DMS153 treated with DMSO at 0.1 percent for 48 hours (cell line): ENCODE data around the gene PDLIM5.
"Not testable (repeated sequence)": the region's sequence is repeated elsewhere in the genome, so short reads cannot be mapped to it uniquely, and the experiment has no call there.

ENCODE experiments used
- DNase-seq: peaks from one replicate; lab custom pipeline; 2025; ENCODE audit not compliant: unreplicated experiment; lab: John Stamatoyannopoulos, UW

The PDLIM5 gene

DNA sequence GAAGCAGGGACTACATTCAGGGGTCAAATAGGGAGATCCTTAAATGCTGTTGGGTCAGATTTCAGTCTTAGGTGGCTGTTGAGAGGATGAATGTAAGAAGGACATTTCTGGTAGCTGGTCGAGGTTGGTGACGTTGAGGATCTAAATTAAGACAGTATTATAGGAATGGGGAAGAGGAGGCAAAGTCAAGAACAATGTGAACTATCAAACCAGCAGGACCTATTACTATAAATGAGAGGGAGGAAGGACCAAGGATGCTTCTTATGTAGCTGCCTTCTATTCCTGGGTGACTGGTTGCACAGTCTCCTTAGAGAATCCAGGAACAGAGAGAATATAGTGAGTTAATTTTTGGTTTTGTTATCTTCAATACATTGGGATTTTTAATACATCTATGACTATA lies 187.6 kb downstream of the PDLIM5 start:
- DNase-seq, result no peak

DNA sequence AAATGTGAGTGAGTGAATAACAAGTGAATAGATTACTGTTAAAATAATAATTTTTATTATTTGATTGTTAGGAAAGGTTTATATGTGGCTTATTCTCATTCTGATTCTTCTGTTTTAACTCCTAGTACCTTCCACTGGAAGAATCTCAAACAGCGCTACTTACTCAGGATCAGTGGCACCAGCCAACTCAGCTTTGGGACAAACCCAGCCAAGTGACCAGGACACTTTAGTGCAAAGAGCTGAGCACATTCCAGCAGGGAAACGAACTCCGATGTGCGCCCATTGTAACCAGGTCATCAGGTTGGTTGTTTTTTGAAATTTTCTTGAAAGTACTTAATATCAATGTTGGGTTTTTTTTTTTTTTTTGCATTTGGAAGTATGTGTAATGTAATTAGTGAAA lies 188.4 kb downstream of the PDLIM5 start:
- no peak for DNase-seq

DNA sequence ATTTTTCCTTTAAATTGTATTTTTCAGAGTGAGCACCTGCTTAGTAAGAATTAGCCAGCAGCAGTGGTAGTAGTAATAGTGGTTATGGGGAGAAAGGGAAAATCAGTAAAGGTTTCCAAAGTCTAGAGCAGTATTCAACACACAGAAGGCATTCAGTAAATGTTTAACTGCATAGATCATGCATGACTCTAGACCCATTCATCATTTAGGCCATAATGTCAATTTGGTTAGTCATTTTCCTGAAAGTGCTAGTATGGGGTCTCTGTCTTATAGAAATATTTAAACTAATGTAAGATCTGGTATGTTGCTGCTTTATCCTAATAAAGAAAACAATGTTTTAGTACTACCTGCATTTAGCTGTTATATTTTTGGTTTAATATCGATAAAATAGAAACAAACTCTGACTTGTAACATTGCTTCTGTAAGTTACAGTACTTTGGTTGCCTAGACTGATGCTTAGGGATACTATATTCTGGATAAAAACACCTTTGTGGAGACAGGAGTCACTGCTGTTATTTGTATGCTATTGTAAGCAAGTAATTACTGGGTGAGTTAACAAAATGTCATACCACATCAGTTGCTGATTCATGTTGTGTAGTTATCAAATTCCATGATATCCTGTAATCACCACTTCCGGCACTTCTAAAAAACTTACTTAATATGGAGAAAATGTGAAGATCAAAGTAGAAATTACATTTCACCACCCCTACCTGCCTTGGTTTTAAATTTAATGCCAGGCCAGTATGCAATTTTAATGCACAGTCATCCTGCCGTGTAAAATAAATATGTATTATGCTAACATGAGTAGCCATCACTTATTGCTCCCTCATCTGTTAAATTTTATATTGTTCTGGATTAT lies 190.2 kb downstream of the PDLIM5 start:
- DNase-seq, result no peak

DNA sequence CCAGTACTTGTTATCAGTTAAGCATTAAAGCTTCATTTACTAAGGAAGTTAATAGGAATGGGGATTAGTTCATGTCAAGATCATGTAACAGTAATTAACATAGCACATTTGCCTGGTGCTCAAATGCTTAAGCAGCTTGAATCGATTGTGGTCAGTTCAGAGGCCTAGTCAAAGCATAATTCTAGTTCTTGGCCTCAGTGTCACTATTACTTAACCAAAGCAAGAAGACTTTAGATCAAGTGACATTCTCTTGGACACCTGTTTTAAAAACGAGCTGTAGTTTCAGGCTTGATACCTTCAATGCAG lies 190.8 kb downstream of the PDLIM5 start:
- no peak for DNase-seq

DNA sequence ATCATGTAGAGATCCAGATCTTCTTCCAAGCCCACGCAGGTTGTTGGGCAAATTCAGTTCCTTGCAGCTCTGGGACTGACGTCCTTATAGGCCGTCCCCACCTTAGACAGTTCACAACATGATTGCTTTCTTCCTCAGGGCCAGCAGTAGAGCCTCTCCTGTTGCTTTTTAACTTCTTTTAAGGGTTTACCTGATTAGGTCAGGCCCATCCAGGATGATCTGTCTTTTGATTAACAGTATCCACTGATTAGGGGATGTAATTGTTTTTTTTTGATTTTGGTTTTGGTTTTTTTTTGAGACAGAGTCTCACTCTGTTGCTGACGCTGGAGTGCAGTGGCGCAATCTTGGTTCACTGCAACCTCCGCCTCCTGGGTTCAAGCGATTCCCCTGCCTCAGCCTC lies 197.0 kb downstream of the PDLIM5 start:
- DNase-seq, result no peak

DNA sequence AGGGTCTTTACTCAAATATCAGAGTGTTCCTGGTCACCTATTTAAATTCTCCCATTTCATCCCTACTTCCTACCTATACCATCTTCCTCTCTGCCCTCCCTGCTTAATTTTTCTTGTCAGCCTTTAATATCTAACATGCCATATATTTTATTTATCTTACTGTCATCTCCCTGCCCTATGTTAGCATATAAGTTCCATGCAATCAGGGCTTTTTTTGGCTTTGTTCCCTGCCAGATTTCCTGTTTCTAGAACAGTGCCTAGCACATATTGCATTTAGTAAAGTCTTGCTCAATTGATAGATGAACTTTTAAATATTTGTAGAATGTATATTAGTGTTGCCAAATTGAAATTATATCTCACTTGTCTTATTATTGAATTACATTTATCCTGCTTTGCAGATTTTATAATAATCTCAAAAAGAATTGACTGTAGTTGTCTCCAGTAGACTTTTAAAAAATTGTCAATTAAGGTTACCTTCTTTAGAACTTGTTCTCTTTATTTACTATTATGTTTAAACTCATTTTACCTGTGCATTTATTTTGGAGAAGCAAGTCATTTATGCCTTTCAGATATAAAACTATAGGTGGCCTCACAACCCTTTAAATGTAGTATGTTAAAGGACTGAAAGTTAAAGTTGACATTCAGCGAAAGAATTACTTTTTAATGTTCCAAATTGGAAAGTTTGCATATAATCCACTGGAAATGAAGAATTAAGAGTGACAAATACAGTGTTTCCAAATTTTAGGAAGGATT lies 197.8 kb downstream of the PDLIM5 start:
- no peak for DNase-seq

DNA sequence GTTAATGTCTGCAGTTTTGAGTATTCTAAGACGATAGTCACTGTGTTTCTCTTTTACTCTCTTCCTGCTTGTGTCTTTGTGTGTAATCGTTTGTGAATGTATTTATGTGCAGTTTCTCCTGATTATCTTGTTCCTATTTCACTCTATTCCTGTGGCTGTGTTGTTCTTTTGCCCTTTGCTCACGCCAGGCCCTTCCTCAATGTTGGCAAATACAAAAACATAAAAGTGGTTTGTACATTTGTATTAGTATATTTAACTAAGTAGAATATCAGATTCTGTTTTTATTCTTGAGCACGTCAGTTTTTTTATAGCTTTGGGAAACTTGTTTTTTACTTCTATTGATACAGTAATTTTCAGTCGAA lies 198.4 kb downstream of the PDLIM5 start:
- DNase-seq, result no peak

DNA sequence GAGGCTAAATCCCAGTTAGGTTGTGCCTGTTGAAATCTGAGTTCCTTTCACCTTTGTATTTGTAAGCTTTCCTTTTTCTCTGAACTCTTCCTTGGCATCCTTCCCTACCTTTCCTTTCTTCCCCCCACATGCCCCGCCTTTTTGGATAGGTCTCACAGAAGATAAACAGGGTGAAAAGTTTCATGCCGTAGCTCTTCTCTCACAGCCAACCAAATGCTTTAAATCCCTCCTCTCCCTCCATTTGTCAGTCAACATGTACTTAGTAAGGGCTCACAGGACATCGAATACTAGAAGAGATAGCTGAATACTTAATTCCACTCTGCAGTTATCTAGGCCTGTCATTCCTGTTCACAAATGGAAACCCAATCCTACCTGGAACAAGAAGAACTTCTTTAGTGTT lies 198.9 kb downstream of the PDLIM5 start:
- no peak for DNase-seq

DNA sequence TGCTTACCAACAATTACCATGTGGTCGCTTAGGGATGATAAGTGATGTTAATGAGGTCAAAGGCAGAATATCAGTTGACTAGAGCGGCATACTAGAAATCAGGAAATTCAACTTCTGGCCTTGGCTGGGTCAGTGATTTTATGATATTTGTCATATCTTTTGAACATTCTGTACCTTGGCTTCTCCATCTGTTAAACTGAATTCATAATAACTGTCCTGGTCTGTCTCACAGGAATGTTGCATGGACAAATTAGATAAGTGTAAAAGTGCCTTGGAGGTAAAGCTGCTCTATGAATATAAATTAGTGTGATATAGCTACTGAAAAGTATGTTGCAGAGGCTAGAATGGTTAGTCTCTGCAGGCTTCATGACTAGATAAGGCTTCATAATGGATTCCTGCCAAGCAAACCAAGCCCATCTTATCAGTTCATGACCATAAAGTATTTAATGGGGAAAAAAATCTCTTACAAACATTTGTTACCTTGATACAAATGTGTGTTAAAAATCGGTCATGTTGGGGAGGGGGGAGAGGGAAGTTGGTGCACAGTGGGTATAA lies 201.4 kb downstream of the PDLIM5 start:
- DNase-seq, result no peak

DNA sequence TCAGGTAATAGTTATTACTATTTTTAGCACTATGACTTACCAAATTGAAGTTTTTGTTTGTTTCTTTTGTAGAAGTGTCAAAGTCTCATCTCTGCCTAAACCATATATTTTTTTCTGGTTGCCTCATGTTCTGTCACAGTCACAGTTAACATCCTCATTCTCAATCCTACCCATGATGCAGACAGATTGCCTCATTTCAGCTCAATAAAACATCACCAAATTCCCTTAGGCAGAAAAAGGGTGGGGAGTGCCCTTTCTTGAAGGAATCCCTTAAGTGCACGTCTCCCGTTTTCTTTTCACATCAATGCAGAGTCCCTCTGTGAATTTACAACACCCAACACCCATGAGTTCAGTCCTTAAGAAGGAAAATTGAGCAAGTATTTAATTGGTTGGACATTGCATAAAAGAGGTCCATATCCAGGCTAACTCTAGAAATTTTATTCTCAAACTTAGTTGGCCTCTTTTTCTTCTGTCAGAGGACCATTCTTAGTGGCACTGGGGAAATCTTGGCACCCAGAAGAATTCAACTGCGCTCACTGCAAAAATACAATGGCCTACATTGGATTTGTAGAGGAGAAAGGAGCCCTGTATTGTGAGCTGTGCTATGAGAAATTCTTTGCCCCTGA lies 202.4 kb downstream of the PDLIM5 start:
- no peak for DNase-seq

DNA sequence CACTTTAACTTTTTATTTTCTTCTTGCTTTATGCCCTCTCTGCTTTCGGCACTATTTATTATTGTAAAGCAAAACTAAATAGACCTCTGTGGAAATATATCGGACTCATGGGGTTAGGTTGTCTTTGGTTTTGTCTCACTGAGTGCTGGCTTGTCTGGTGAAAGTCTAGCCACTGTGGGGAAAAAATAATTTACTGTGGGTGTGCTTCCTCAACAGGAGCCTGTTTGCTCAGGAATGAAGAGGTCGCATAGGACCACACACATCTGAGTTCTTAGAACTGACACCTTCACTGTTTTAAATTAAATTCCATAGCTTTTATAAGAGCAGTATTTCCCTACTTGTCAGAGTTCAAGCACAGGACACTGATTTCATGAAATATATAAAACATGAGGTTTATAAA lies 203.0 kb downstream of the PDLIM5 start:
- no peak for DNase-seq

DNA sequence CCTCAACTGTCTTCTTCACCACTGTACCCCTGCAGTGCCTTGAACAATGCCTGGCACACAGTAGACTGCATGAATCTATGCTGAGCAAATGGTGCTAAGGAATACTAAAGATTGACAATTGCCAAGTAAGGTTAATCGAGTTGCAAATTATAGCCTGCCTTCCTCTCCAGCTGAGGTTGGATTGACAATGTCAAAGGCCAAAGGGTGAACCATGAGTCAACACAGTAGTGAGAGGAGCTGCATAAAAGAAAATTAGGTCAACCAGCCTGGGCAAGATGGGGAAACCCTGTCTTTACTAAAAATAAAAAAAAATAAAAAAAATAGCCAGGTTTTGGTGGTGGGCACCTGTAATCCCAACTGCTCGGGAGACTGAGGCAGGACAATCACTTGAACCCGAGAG lies 208.9 kb downstream of the PDLIM5 start:
- no peak for DNase-seq

DNA sequence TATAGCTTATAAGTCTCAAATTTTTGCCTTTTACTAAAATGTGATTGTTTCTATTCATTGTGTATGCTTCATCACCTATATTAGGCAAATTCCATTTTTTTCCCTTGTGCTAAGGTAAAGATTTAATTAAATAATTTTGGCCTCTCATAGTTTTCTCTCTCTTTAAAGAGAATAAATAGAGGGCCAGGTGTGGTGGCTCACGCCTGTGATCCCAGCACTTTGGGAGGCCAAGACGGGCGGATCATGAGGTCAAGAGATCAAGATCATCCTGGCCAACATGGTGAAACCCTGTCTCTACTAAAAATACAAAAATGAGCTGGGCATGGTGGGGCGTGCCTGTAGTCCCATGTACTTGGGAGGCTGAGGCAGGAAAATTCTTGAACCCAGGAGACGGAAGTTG lies 213.3 kb downstream of the PDLIM5 start:
- DNase-seq, result not testable (repeated sequence)

DNA sequence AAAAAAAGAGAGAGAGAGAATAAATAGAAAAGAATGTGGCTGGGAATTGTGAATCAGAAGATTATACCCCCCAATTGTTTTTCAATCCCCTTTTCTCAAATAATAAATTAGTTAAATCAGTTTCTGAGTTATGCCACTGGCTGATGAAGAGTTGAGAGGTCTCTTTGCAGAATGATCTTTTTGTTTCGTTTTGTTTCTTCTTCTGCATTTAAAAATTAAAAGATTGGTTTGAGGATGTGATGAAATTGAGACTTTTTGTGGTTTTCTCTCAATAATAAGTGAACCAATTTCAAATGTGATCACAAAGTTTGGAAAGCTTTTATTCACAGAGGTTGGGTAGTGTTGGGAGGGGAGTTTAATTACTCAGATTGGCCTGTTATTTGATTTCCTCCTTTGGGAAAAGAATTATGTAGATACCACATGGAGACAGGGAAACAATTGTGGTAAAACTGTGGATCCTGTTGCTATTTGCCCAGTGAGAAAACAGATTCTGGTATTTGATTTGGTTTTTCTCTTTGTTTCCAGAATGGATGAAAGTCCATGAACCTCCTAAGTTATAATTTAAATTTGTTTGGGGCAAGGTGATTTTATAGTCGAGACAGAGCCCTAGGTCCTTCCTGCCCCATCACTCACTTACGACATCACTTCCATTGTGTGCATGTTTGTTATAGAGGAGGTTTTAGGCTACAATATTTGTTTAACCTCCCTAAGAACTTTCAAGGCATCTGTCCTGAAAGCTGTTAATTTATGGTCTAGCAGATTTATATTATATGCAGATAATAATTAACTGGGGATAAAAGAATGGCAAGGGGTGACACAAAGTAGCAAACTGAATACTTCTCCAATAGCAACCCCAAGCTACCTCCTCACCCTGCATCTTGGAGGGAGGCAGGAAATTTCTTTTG lies 214.0 kb downstream of the PDLIM5 start:
- DNase-seq, result no peak

DNA sequence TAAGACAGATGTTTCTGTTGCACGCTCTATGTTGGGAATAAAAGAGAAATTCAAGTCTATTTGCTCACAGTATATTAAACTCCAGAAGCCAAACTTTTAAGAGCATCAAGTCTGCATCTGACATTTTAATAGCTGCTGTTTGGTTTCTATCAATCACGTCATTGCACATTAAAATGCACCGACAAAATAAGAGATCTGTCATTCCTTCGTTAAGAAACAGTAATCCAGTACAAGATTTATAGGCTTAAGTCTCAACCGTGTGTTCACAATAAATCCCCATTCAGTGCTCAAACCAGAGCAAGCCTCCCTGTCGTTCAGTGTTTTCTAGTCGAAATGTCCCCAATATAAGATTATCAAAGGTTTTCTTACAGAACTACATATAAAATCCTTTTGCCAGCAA lies 217.0 kb downstream of the PDLIM5 start:
- DNase-seq, result no peak

DNA sequence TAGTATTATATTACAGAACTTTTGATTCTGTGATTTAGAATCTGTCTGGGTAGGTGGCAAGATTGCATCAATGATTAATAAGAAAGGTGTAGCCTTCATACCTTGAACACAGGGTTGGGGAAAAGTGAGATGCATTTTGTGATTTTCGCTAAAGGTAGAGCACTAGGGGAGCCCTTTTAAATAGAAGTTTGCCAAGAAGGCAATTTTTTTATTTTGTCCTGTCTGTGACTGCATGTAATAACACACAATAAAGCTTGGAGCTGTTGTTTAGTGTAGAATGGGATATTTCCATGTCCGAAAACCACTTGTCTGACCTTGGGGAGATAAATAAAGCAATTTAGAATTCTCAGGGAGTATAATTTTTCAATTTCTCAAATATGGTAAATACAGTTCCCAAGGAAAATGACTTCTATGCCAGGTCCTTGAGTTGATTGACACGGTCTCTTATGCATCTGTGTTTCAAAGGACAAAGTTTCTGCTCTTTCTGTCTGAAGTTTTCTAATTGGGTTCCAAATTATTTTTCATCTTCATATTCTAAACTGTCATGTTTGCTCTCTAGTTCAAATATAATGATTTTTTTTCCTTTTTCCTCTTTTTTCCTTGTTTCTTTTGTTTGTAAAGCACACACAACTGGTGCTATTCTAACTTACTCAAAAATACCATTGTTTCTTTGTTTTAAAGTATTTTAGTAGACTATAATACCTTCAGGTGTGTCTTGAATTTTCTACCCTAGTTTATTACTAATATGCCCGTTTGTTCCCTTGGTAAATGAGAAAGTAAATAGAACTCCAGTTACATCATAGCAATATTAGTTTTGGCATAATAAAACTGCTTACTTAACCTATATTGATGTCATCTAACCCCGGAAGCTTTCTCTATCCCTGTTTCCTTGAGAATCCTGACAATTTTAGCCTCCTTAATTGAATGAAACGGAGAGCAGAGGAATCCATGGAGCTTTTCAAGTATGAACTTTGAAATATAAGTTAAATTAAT lies 218.2 kb downstream of the PDLIM5 start:
- no peak for DNase-seq

DNA sequence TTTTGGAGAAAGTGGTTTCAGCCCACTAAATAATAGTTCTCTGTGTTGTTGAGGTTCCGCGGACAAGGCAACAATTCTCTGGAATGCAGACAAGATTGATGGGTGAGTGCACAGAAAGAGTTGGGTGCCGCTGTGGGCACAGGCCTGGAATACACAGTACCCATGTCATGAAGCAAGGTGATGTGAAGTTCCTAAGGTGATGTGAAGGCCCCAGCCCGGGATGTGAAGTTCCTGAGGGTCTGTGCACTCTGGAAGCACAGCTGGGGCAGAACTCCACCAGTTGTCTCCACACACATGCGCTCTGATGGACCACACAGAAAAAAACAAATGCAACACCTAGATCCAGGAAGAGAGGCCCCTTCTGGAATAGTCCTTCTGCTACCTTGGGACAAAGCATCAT lies 219.4 kb downstream of the PDLIM5 start:
- DNase-seq, result no peak

DNA sequence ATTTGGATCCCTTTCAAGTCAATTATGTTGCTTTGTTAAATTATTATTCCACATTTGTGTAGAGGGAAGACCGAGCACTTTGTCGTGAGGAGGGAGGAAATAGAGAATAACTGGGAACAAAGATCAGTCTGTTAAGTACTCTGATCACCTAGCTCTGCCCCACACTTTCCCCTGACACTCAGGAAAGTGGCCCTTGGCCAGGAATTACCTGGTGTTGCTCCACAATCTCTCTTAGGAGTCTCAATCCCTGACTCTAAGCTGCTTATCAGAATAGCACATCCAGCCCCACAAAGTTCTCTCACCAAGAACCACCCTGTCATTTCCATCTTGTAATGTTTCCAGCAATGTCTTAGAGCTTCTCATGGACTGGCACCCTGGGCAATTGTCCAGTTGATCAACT lies 222.2 kb downstream of the PDLIM5 start:
- no peak for DNase-seq

DNA sequence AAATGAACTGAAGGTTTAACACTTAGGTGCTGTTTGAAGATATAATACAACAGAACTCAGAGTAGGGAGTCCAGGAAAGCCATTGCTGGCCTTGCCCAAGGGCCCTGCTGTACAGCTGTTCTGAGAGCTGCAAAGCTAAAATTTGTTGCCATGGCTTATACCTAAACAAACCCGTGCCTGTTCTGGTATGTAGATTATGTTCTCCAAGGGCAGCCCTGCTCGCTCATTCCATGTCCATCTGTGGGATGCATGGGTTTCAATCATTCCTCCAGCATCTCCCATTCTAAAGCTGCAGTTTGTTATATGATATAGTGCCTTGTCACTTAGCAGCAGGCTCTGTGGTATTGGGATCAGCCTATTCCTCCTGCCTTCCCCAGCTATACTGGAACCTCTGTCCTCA lies 225.2 kb downstream of the PDLIM5 start:
- no peak for DNase-seq

DNA sequence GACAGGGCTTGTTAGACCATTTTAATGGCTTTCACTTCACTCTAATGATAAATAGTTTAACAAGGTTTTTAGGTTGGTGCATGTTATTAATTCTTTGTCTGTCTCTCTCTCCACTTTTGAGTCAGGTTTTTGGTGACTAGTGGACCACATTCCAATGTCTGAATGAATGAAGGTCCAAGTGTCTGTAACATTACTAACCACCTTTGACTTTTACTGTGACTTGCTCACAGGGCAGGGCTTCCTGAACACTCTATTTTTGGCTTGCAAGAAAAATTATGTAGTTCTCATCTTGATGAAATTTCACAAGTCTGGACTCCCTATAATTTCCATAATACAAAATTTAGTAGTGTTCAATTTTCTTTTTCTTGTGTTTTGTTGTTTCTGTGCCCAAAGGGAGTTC lies 227.2 kb downstream of the PDLIM5 start:
- DNase-seq, result no peak
